Mucosa of rectum (tissue), 2 donors: ENCODE measurements around the gene SMIM15.

Experiments
- H3K27ac ChIP-seq, 2 donors: one replicate each; pipeline ENCODE4 v1.7.0; 2013; ENCODE audit warnings: inconsistent platforms in 2 of 2, low read depth in 2 of 2, low read length in 2 of 2
- H3K27me3 ChIP-seq, 2 donors: one replicate each; pipeline ENCODE4 v1.7.0; 2013; ENCODE audit warnings: low read length in 2 of 2; ENCODE audit not compliant: control insufficient read depth in 2 of 2, insufficient read depth in 2 of 2
- H3K36me3 ChIP-seq, 2 donors: one replicate each; pipeline ENCODE4 v1.7.0; 2013; ENCODE audit warnings: low read length in 2 of 2; ENCODE audit not compliant: control insufficient read depth in 2 of 2, insufficient read depth in 2 of 2
- H3K4me1 ChIP-seq, 2 donors: one replicate each; pipeline ENCODE4 v1.7.0; 2013; ENCODE audit warnings: low read length in 2 of 2, mild to moderate bottlenecking in 1 of 2; ENCODE audit not compliant: control insufficient read depth in 2 of 2, insufficient read depth in 2 of 2
- H3K4me3 ChIP-seq, 2 donors: one replicate each; pipeline ENCODE4 v1.7.0; 2013; ENCODE audit warnings: low read length in 2 of 2
- H3K9ac ChIP-seq, 2 donors: one replicate each; pipeline ENCODE4 v1.7.0; 2013; ENCODE audit warnings: low read length in 2 of 2, low read depth in 1 of 2, mild to moderate bottlenecking in 1 of 2
- H3K9me3 ChIP-seq, 2 donors: one replicate each; pipeline ENCODE4 v1.7.0; 2013; ENCODE audit warnings: low read length in 2 of 2; ENCODE audit not compliant: control insufficient read depth in 2 of 2
- donor health status: healthy.
- donor health status: Normal muscosa, but diverticular disease.

The SMIM15 gene

GRCh38 chr5:61162832-61163567 is 732 bp upstream of the SMIM15 start:
- H3K36me3 ChIP-seq = peaks cover 11 to 12% of the 10 kb centered on the region in 2 donors
- peaks cover 12 to 14% of the 10 kb centered on the region in 2 donors for H3K4me1 ChIP-seq
- peak overlapping the region; percentile 84 to 94 for H3K4me3 ChIP-seq
- H3K9ac ChIP-seq = peak overlapping the region; percentile 97
- no peaks in the 10 kb centered on the region for H3K9me3 ChIP-seq
- peak overlapping the region; percentile 97 for H3K27ac ChIP-seq
- H3K27me3 ChIP-seq = no peaks in the 10 kb centered on the region

- H3K4me1 ChIP-seq = peaks cover 10 to 14% of the 10 kb centered on the region in 2 donors
- H3K36me3 ChIP-seq = peaks cover 11 to 13% of the 10 kb centered on the region in 2 donors
- no peak overlapping the region for H3K4me3 ChIP-seq
Measured at GRCh38 chr5:61160497-61160896, 1.8 kb downstream of the SMIM15 start.

GRCh38 chr5:61159836-61160235 is 2.4 kb downstream of the SMIM15 start:
- Histone ChIP-seq H3K27ac (no peak overlapping the region), H3K36me3 (peaks cover 11 to 13% of the 10 kb centered on the region in 2 donors)

More at GRCh38 chr5:61160497-61160896, 1.8 kb downstream of the SMIM15 start:
- no peaks in the 10 kb centered on the region for H3K9me3 ChIP-seq
- H3K27ac ChIP-seq = no peak overlapping the region
- H3K9ac ChIP-seq = no peak overlapping the region
- H3K27me3 ChIP-seq = no peaks in the 10 kb centered on the region

GRCh38 chr5:61159070-61159469 is 3.2 kb downstream of the SMIM15 start:
- Histone ChIP-seq H3K9me3 (no peaks in the 10 kb centered on the region), H3K36me3 (peaks cover 11 to 13% of the 10 kb centered on the region in 2 donors), H3K4me1 (peaks cover 10 to 14% of the 10 kb centered on the region in 2 donors), H3K4me3 (no peak overlapping the region), H3K27me3 (no peaks in the 10 kb centered on the region), H3K27ac (no peak overlapping the region), H3K9ac (no peak overlapping the region)

More at GRCh38 chr5:61159836-61160235, 2.4 kb downstream of the SMIM15 start:
- Histone ChIP-seq H3K4me3 (no peak overlapping the region), H3K27me3 (no peaks in the 10 kb centered on the region), H3K9ac (no peak overlapping the region), H3K9me3 (no peaks in the 10 kb centered on the region), H3K4me1 (peaks cover 10 to 14% of the 10 kb centered on the region in 2 donors)

GRCh38 chr5:61151893-61152292 is 10.4 kb downstream of the SMIM15 start:
- H3K9me3 ChIP-seq = no peaks in the 10 kb centered on the region
- H3K9ac ChIP-seq = no peak overlapping the region
- no peak overlapping the region for H3K27ac ChIP-seq
- H3K36me3 ChIP-seq = no peaks in the 10 kb centered on the region
- H3K4me1 ChIP-seq = no peaks in the 10 kb centered on the region
- no peak overlapping the region for H3K4me3 ChIP-seq
- H3K27me3 ChIP-seq = no peaks in the 10 kb centered on the region

GRCh38 chr5:61148515-61148914 is 13.8 kb downstream of the SMIM15 start:
- no peaks in the 10 kb centered on the region for H3K36me3 ChIP-seq

GRCh38 chr5:61142811-61143210 is 19.5 kb downstream of the SMIM15 start:
- no peak overlapping the region for H3K9ac ChIP-seq
- H3K27me3 ChIP-seq = no peaks in the 10 kb centered on the region
- H3K4me1 ChIP-seq = no peaks in the 10 kb centered on the region
- no peaks in the 10 kb centered on the region for H3K36me3 ChIP-seq
- no peak overlapping the region for H3K27ac ChIP-seq
- H3K9me3 ChIP-seq = no peaks in the 10 kb centered on the region
- no peak overlapping the region for H3K4me3 ChIP-seq

More at GRCh38 chr5:61148515-61148914, 13.8 kb downstream of the SMIM15 start:
- Histone ChIP-seq H3K4me1 (no peaks in the 10 kb centered on the region), H3K9me3 (no peaks in the 10 kb centered on the region), H3K27ac (no peak overlapping the region), H3K27me3 (no peaks in the 10 kb centered on the region), H3K4me3 (no peak overlapping the region), H3K9ac (no peak overlapping the region)

GRCh38 chr5:61142391-61142790 is 19.9 kb downstream of the SMIM15 start:
- no peak overlapping the region for H3K9ac ChIP-seq
- no peaks in the 10 kb centered on the region for H3K9me3 ChIP-seq
- no peak overlapping the region for H3K4me3 ChIP-seq
- no peaks in the 10 kb centered on the region for H3K4me1 ChIP-seq
- H3K27me3 ChIP-seq = no peaks in the 10 kb centered on the region
- no peak overlapping the region for H3K27ac ChIP-seq
- H3K36me3 ChIP-seq = no peaks in the 10 kb centered on the region

- H3K36me3 ChIP-seq = no peaks in the 10 kb centered on the region
- no peaks in the 10 kb centered on the region for H3K27me3 ChIP-seq
- H3K9ac ChIP-seq = no peak overlapping the region
- H3K27ac ChIP-seq = no peak overlapping the region
- H3K4me1 ChIP-seq = no peaks in the 10 kb centered on the region
- no peaks in the 10 kb centered on the region for H3K9me3 ChIP-seq
- H3K4me3 ChIP-seq = no peak overlapping the region
Measured at GRCh38 chr5:61141801-61142200, 20.5 kb downstream of the SMIM15 start.

GRCh38 chr5:61139931-61140330 is 22.3 kb downstream of the SMIM15 start:
- Histone ChIP-seq H3K4me1 (no peaks in the 10 kb centered on the region), H3K9me3 (no peaks in the 10 kb centered on the region), H3K9ac (no peak overlapping the region), H3K36me3 (no peaks in the 10 kb centered on the region), H3K4me3 (no peak overlapping the region), H3K27ac (no peak overlapping the region), H3K27me3 (no peaks in the 10 kb centered on the region)
